Keratinocyte (primary cell): Measurements from ENCODE around the gene NAXD. TPM values are rescaled to one million over a fixed set of nuclear protein-coding genes. Genes with fewer than 3 reads are reported as not detected.

Experiments
- DNase-seq: peaks from one replicate; pipeline ENCODE4 v3.0.0-alpha.2; 2011; ENCODE audit warnings: low read depth, missing footprints, low spot score
- FAIRE-seq: peaks from 2 replicates; lab custom pipeline; 2011; peaks lifted over from hg19 to GRCh38; lab: Jason Lieb, UNC
- H2AFZ ChIP-seq: 2 replicates; pipeline ENCODE4 v1.6.0; 2012; ENCODE audit warnings: low read length, control low read depth, inconsistent platforms; ENCODE audit not compliant: control insufficient read depth
- H3K27ac ChIP-seq: 2 replicates; pipeline ENCODE4 v1.5.1; 2011; ENCODE audit warnings: low read length; ENCODE audit not compliant: control insufficient read depth, insufficient read depth
- H3K27me3 ChIP-seq: 3 replicates; pipeline ENCODE4 v1.6.0; 2011; ENCODE audit warnings: low read length; ENCODE audit not compliant: control insufficient read depth, insufficient read depth; ENCODE audit errors: extremely low read depth
- H3K36me3 ChIP-seq, 2 experiments: 2 replicates in 1 of 2; 3 replicates in 1 of 2; pipeline ENCODE4 v1.5.1; 2011; ENCODE audit warnings: low read length in 2 of 2, mild to moderate bottlenecking in 1 of 2; ENCODE audit not compliant: control insufficient read depth in 2 of 2, insufficient read depth in 2 of 2; ENCODE audit errors: extremely low read depth in 1 of 2
- H3K4me1 ChIP-seq: 3 replicates; pipeline ENCODE4 v1.5.1; 2011; ENCODE audit warnings: low read length; ENCODE audit not compliant: control insufficient read depth, insufficient read depth; ENCODE audit errors: extremely low read depth
- H3K4me2 ChIP-seq: 3 replicates; pipeline ENCODE4 v1.6.0; 2011; ENCODE audit warnings: low read depth, low read length; ENCODE audit not compliant: control insufficient read depth, insufficient read depth; ENCODE audit errors: extremely low read depth
- H3K4me3 ChIP-seq, 3 experiments: fragments of 200-600 bp in 1 of 3; sonication (generic) in 1 of 3; 2 replicates in 2 of 3; 3 replicates in 1 of 3; pipeline ENCODE4 v1.5.1; 2011 to 2016; ENCODE audit warnings: low read length in 3 of 3, mild to moderate bottlenecking in 3 of 3, control low read depth in 2 of 3, inconsistent platforms in 1 of 3, low read depth in 1 of 3, mixed read lengths in 1 of 3, mixed run types in 1 of 3, moderate library complexity in 1 of 3; ENCODE audit not compliant: control insufficient read depth in 2 of 3, insufficient read depth in 2 of 3; ENCODE audit errors: extremely low read depth in 1 of 3
- H3K79me2 ChIP-seq: 2 replicates; pipeline ENCODE4 v1.6.0; 2012; ENCODE audit warnings: low read length; ENCODE audit not compliant: control insufficient read depth, insufficient read depth
- H3K9ac ChIP-seq: 3 replicates; pipeline ENCODE4 v1.6.0; 2011; ENCODE audit warnings: low read length; ENCODE audit not compliant: control insufficient read depth, insufficient read depth; ENCODE audit errors: extremely low read depth
- H3K9me1 ChIP-seq: 3 replicates; pipeline ENCODE4 v1.6.0; 2011; ENCODE audit warnings: low read length; ENCODE audit not compliant: control insufficient read depth, insufficient read depth; ENCODE audit errors: extremely low read depth
- H3K9me3 ChIP-seq: 2 replicates; pipeline ENCODE4 v1.5.1; 2012; ENCODE audit warnings: low read depth, low read length; ENCODE audit not compliant: control insufficient read depth
- H4K20me1 ChIP-seq: 3 replicates; pipeline ENCODE4 v1.6.0; 2011; ENCODE audit warnings: low read length; ENCODE audit not compliant: control insufficient read depth, insufficient read depth; ENCODE audit errors: extremely low read depth
- CTCF ChIP-seq, 3 experiments: IDR thresholded peaks in 1 of 3; conservative IDR thresholded peaks in 1 of 3; optimal IDR thresholded peaks in 1 of 3; 2 replicates in 2 of 3; 3 replicates in 1 of 3; pipeline versions ENCODE3 to v1.5.1; 2011; ENCODE audit warnings: low read length in 3 of 3, mild to moderate bottlenecking in 3 of 3, moderate library complexity in 2 of 3, control low read depth in 1 of 3, inconsistent platforms in 1 of 3; ENCODE audit not compliant: insufficient read depth in 2 of 3; ENCODE audit errors: extremely low read depth in 1 of 3
- EZH2 ChIP-seq: IDR thresholded peaks from one replicate; pipeline ENCODE4 v1.6.1; 2012; ENCODE audit warnings: inconsistent platforms, mild to moderate bottlenecking, low read length, moderate library complexity
- dilution Hi-C: fragments of 300-500 bp; cut with MboI; formaldehyde crosslinking; loops from one replicate; pipeline ENCODE4 v1.7.0; 2020; ENCODE audit warnings: low sequenced_read_pairs; ENCODE audit not compliant: extremely low pct_ligation_motif_present
- polyA plus RNA-seq, 5 experiments: library from polyadenylated mRNA; depleted of rRNA in 3 of 5; stranded (reverse) in 3 of 5; stranded (forward) in 1 of 5; unstranded in 1 of 5; fragments of >200 nt; gene quantifications; 1 replicate in 1 of 5; 2 replicates in 3 of 5; 3 replicates in 1 of 5; pipeline versions ENCODE4 v1.2.1 to v1.2.3, GENCODE V29; 2011 to 2012; ENCODE audit warnings: missing spikeins in 2 of 5, low read depth in 1 of 5, low replicate concordance in 1 of 5

NAXD gene
- polyA plus RNA-seq, 1 donor (not counting 4 experiments of a cell fraction or from before 2014, with no cell fraction given), result 18.0 TPM

- H3K4me3 ChIP-seq, result no peak overlapping the region
- H3K27me3 ChIP-seq, result no peaks in the 10 kb centered on the region
- no peaks in the 10 kb centered on the region for H3K9me1 ChIP-seq
- TF ChIP-seq CTCF (optimal IDR thresholded peaks at IDR 0.05 in 1 of 3, IDR thresholded peaks at IDR 0.05 in 1 of 3, conservative IDR thresholded peaks at IDR 0.05 in 1 of 3; ENCODE audit: extremely low read depth in 1 of 3, insufficient read depth in 2 of 3, low read length in 3 of 3) (peak in 1 of 3 experiments; percentile 2), EZH2 (no peak)
- no peaks in the 10 kb centered on the region for H3K4me1 ChIP-seq
- FAIRE-seq (no peak), DNase-seq (no peak)
- peaks cover 5% of the 10 kb centered on the region for H4K20me1 ChIP-seq
- H3K36me3 ChIP-seq, result peaks cover 27 to 40% of the 10 kb centered on the region in 2 experiments
- H3K9me3 ChIP-seq, result no peaks in the 10 kb centered on the region
- no peak overlapping the region for H3K9ac ChIP-seq
- dilution Hi-C loops, result no loop called here
- no peaks in the 10 kb centered on the region for H3K79me2 ChIP-seq
- H3K27ac ChIP-seq, result no peak overlapping the region
- H2AFZ ChIP-seq, result no peak overlapping the region
- no peak overlapping the region for H3K4me2 ChIP-seq
Observed at GRCh38 chr13:110644892-110645521, 29.7 kb downstream of the NAXD start.

DNA sequence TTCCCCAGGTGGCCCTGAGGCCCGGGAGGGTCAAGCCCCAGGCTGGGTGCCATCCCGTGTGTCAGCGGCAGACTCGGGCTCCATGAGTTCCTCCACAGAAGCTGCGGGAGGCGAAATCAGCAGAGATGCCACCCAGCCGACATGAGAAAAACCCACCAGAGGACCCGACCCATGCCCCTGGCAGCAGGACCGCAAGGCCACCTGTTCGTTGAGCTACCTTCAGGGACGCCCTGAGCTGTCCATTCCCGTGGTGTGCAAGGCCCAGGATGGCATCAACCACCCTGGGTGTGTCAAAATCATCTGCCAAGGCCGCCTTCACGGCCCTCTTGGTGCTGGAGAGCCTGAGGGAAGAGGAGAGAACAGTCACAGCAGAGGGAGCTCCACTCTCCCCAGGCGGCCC is 30.4 kb downstream of the NAXD start:
- H2AFZ ChIP-seq, result no peak overlapping the region
- dilution Hi-C loops, result no loop called here
- FAIRE-seq, result no peak
- H3K27ac ChIP-seq, result no peak overlapping the region
- no peaks in the 10 kb centered on the region for H3K9me3 ChIP-seq
- H4K20me1 ChIP-seq, result peaks cover 5% of the 10 kb centered on the region
- H3K79me2 ChIP-seq, result no peaks in the 10 kb centered on the region
- H3K9me1 ChIP-seq, result no peaks in the 10 kb centered on the region
- no peaks in the 10 kb centered on the region for H3K4me1 ChIP-seq
- no peak overlapping the region for H3K4me3 ChIP-seq
- H3K9ac ChIP-seq, result no peak overlapping the region
- no peak overlapping the region for H3K4me2 ChIP-seq
- peaks cover 28 to 41% of the 10 kb centered on the region in 2 experiments for H3K36me3 ChIP-seq
- no peak for DNase-seq
- TF ChIP-seq EZH2 (no peak), CTCF (optimal IDR thresholded peaks at IDR 0.05 in 1 of 3, IDR thresholded peaks at IDR 0.05 in 1 of 3, conservative IDR thresholded peaks at IDR 0.05 in 1 of 3; ENCODE audit: extremely low read depth in 1 of 3, insufficient read depth in 2 of 3, low read length in 3 of 3) (no peak)
- H3K27me3 ChIP-seq, result no peaks in the 10 kb centered on the region
